C4-2B (cell line): Measurements from ENCODE around the gene EVI5L.

ENCODE experiments used
- ZFX ChIP-seq: fragments of 450-650 bp; IDR thresholded peaks from 2 replicates; pipeline ENCODE4 v1.6.1; 2017
- TF ChIP-seq, protein P1 (sequence below): fragments of 450-650 bp; conservative IDR thresholded peaks from 2 replicates; pipeline ENCODE4 v1.5.1; 2017; ENCODE audit warnings: mild to moderate bottlenecking

- TF ChIP-seq, protein P1, sequence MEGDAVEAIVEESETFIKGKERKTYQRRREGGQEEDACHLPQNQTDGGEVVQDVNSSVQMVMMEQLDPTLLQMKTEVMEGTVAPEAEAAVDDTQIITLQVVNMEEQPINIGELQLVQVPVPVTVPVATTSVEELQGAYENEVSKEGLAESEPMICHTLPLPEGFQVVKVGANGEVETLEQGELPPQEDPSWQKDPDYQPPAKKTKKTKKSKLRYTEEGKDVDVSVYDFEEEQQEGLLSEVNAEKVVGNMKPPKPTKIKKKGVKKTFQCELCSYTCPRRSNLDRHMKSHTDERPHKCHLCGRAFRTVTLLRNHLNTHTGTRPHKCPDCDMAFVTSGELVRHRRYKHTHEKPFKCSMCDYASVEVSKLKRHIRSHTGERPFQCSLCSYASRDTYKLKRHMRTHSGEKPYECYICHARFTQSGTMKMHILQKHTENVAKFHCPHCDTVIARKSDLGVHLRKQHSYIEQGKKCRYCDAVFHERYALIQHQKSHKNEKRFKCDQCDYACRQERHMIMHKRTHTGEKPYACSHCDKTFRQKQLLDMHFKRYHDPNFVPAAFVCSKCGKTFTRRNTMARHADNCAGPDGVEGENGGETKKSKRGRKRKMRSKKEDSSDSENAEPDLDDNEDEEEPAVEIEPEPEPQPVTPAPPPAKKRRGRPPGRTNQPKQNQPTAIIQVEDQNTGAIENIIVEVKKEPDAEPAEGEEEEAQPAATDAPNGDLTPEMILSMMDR = no peak
- no peak for TF ChIP-seq ZFX
These were observed 75.8 kb downstream of the EVI5L start for GRCh38 chr19:7905859-7906258.
